ENCODE data around the gene NASP.

- TF ChIP-seq REST (IDR thresholded peaks at IDR 0.05; ENCODE audit: low read depth, low read length), result no peak
- TF ChIP-seq POLR2AphosphoS5 (IDR thresholded peaks at IDR 0.05; ENCODE audit: low read depth, low read length), result no peak
- TF ChIP-seq CTCF (IDR thresholded peaks at IDR 0.05), result no peak
- no peak for TF ChIP-seq MAX (IDR thresholded peaks at IDR 0.05; ENCODE audit: low read depth)
- no peak for TF ChIP-seq IRF3 (IDR thresholded peaks at IDR 0.05; ENCODE audit: low read depth, low read length)
- TF ChIP-seq EZH2phosphoT487 (IDR thresholded peaks at IDR 0.05; ENCODE audit: borderline replicate concordance, low read depth), result no peak
These were observed 38.8 kb upstream of the NASP start for GRCh38 chr1:45545019-45545493.
